ENCODE measurements around the gene RRBP1.

- TF ChIP-seq, protein P1, sequence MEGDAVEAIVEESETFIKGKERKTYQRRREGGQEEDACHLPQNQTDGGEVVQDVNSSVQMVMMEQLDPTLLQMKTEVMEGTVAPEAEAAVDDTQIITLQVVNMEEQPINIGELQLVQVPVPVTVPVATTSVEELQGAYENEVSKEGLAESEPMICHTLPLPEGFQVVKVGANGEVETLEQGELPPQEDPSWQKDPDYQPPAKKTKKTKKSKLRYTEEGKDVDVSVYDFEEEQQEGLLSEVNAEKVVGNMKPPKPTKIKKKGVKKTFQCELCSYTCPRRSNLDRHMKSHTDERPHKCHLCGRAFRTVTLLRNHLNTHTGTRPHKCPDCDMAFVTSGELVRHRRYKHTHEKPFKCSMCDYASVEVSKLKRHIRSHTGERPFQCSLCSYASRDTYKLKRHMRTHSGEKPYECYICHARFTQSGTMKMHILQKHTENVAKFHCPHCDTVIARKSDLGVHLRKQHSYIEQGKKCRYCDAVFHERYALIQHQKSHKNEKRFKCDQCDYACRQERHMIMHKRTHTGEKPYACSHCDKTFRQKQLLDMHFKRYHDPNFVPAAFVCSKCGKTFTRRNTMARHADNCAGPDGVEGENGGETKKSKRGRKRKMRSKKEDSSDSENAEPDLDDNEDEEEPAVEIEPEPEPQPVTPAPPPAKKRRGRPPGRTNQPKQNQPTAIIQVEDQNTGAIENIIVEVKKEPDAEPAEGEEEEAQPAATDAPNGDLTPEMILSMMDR (IDR thresholded peaks at IDR 0.05; ENCODE audit: low read depth, low read length, missing input control): no peak
- no peak for TF ChIP-seq YY1 (IDR thresholded peaks at IDR 0.05)
- TF ChIP-seq MAX (IDR thresholded peaks at IDR 0.05): no peak
- TF ChIP-seq REST (IDR thresholded peaks at IDR 0.05): no peak
- no peak for TF ChIP-seq RAD21 (IDR thresholded peaks at IDR 0.05)
- TF ChIP-seq GABPA (IDR thresholded peaks at IDR 0.05 in 1 of 2, conservative IDR thresholded peaks at IDR 0.05 in 1 of 2): no peak
- TF ChIP-seq HNF4A (conservative IDR thresholded peaks at IDR 0.05): no peak
- no peak for TF ChIP-seq NR2F2 (IDR thresholded peaks at IDR 0.05)
- no peak for TF ChIP-seq TAF1 (conservative IDR thresholded peaks at IDR 0.05)
- TF ChIP-seq JUND (IDR thresholded peaks at IDR 0.05): no peak
- TF ChIP-seq RXRA (IDR thresholded peaks at IDR 0.05): no peak
- no peak for TF ChIP-seq ZBTB33 (IDR thresholded peaks at IDR 0.05)
- TF ChIP-seq FOXA1 (IDR thresholded peaks at IDR 0.05): no peak
These were observed 112.3 kb downstream of the RRBP1 start, which contains the start of gene DSTN for GRCh38 chr20:17569616-17570346.
